HG03575 (cell line): ENCODE data around the gene JAK3.

Source experiments
- ATAC-seq: cut with Tn5 transposase; IDR thresholded peaks from one replicate; pipeline ENCODE4 v1.9.1; 2021; ENCODE audit not compliant: unreplicated experiment, insufficient number of reproducible peaks, low FRiP score; ENCODE audit errors: extremely low read depth

JAK3 gene

GRCh38 chr19:17866964-17867486, 19.2 kb upstream of the JAK3 start:
- ATAC-seq = no peak

DNA sequence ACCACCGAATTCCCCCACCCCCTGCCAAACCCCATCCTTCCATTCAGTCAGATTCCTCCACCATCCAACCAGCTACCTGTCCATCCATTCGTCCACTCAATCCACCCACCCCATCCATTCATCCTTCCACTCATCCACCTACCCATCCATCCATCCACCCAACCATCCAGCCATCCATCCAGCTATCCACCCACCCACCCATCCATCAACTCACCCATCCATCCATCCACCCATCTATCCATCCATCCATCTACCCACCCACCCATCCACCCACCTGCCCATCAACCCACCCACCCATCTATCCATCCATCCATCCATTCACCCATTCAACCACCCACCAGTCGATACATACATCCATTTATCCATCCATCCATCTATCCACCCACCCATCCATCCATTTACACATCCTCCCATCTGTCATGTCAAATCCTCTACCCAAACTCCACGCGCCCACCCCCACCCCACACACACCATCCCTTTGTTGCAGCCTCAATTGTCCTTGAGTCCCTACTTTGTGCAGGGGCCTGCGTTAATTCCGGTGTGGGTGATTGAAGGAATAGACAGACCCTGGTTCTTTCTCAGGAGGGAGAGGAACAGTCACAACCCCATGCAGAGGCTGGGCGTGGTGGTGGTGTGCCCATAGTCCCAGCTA, 18.7 kb upstream of the JAK3 start:
- ATAC-seq = no peak

DNA sequence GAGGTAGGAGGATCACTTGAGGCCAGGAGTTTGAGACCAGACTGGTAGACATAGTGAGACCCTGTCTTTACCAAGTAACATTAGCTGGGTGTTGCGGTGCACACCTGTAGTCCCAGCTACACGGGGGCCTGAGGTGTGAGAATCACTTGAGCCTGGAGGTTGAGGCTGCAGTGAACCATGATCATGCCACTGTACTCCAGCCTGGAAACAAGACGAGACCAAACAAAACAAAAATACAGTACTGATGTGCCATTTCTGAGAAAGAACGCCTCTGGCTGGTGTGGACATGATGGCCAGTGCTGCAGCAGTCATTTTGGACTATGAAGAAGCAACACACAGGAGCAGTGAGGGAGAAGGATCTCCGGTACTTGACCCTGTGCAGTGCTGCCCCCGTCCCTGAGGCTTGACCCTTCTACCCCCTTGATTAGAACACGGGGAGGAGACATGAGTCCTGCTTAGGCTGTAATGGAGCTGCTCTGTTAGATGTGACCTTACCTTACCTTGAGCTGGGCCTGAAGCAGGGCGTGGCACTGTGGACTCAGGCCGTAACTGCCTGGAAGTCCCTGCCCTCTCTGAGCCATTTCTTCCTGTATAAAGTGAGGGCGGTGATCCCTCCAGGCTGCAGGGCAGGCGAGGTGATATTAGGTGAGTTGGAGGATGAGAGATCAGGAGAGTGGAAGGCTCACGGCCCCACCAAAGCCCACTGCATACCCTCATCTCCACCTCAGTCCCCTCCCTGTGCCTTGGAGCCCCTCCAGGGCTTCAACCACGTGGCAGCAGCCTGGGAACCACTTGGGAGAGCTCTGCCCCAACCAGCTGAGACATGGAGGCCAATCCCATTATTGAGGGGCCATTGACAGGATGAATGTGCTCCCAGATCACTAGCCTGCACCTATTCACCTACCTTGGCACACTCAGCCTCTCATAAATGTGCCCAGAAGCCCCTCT, 17.9 kb upstream of the JAK3 start:
- no peak for ATAC-seq

- ATAC-seq = no peak
Observed at GRCh38 chr19:17863520-17864182, 15.9 kb upstream of the JAK3 start.

- ATAC-seq = no peak
Observed at GRCh38 chr19:17862711-17863519, 15.1 kb upstream of the JAK3 start.

- no peak for ATAC-seq
Observed at GRCh38 chr19:17861542-17862402, 14.0 kb upstream of the JAK3 start.

- no peak for ATAC-seq
Observed at GRCh38 chr19:17860993-17861360, 13.2 kb upstream of the JAK3 start.

DNA sequence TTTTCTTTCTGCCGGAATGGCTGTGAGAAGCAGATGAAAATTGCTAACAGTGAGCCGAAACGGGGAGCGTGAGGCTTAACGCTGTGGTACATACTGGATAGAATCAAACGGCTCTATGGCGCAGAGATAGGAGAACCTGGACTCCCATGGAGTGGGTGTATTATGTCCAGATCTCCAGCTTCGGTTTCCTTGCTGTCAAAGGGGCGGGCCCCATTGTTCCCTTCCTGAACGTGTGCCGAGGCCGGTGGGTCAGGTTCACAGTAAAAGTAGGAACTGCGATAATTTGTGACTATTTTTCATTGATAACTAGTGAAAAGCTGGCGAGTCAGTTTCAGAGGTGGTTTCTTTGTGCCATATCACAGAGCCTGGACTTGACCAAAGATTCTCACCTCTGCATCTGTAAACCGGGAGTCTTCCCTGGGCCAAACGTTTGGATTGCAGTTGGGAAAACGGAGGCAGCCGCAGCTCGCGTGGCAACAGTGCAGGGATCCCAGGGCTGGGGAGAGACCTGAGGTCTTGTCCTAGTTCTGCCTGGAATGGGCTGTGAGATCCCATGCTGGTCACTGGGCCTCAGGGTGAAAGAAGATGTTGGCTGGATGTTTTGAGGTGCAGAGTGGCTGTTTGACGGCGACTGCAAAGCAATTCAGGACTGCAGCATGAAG, 12.7 kb upstream of the JAK3 start:
- ATAC-seq = no peak

GRCh38 chr19:17859533-17860330, 11.9 kb upstream of the JAK3 start, which contains the start of gene RPL18A:
RPL18A (plus strand) TSS chr19:17859910; CDS start chr19:17859957, 47 bp downstream.
- ATAC-seq = peak; percentile 63

GRCh38 chr19:17855280-17856152, 7.7 kb upstream of the JAK3 start:
- ATAC-seq = no peak

GRCh38 chr19:17854061-17854460, 6.3 kb upstream of the JAK3 start:
- no peak for ATAC-seq

DNA sequence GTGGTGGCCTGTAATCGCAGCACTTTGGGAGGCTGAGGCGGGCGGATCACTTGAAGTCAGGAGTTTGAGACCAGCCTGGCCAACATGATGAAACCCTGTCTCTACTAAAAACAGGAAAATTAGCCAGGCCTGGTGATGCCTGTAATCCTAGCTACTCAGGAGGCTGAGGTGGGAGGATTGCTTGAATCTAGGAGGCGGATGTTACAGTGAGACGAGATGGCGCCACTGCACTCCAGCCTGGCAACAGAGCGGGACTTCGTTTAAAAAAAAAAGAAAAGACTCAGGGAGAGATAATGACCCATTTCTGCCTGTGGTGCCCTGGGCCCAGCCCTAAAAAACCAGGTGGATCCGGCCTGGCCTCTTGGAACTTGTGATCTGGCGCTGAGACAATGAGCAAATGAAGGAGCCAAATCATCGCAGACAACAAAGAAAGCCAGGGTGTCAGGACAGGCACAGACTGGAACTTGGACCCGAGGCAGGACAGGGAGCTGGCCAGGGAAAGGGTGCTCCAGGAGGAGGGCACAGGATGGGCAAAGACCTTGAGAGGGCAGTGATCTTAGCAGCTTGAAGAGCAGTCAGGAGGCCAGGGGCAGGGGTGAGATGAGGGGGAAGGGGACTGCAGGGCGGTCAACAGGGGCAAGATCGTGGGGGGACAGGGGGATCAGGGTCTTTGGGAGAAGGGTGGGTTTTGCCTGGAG, 962 bp upstream of the JAK3 start:
- ATAC-seq = no peak

DNA sequence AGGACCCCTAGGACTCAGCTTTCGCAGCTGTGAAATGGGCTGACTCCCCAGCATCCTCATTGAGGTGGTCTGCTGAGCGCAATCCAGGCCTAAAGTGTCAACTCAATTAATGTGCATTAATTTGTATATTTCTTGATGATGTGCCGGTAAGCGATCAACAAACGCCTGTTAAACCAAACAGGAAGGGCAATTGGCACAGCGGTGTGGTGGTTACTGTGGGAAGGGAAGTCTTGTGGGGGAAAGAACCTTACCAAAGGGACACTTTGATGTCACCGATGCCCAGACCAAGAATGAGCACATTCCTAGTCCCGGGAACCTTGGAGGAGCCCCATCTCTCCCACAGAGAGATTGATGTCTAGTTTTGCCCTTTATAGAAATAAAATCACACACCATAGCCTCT, 1.6 kb downstream of the JAK3 start:
- no peak for ATAC-seq

DNA sequence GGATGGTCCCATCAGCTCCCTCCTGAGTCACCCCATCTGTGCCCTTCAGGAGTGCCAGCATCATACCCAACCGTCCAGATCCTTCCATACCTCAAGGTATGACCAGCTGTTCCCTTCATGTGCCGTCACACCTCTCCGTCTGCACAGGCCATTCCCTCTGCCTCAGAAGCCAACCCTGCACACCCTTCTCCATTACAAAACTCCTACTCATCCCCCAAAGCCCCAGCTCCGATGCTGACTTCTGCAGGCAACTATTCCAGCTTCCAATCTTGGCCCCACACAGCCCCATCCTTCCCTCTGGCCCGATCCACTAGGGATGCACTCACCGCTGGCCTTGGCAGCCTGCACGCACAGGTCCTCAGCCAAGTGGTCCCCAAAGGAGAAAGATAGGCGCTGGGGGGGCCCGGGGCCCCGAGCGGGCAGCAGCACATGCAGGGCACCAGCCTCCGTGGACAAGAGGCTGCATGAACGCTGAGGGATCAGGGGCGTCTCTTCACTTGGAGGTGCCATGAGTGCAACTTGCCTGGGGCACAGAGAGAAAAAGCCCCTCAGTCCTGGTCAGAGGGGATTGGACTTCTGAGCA, 3.8 kb downstream of the JAK3 start:
- ATAC-seq = no peak

DNA sequence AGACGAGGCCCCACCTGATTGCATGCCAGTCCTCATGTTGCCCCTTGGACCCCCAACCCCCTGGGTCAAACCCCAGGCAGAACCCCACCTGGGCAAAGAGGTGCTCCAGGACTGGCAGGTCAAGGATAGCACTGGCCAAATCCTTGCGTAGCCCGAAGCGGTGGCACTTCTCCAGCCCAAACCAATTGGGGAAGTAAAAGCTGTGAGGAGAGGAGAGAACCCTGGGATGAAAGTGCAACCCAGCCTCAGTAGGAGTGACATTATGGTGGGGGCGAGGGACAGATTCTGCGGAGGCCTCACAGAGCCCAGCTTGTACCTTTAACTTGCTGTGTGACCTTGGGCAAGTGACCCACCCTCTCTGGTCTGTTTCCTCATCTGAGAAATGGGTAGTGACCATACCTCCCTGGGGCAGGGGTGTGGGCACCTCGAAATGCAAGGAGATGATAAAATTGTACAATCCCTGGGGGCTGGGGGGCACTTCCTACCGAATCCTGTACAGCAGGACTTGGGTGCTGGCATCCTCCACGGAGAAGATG, 4.4 kb downstream of the JAK3 start:
- ATAC-seq = no peak
